HL-60 (cell line): ENCODE measurements around the gene HSDL2.

Experiments used
- CTCF ChIP-seq: IDR thresholded peaks from one replicate; pipeline ENCODE4 v1.5.1; 2011; ENCODE audit warnings: low read length, control low read depth, inconsistent platforms; ENCODE audit not compliant: insufficient read depth
- POLR2AphosphoS5 ChIP-seq: IDR thresholded peaks from 2 replicates; pipeline ENCODE4 v1.6.1; 2012; ENCODE audit warnings: low read depth

- no peak for TF ChIP-seq POLR2AphosphoS5
- TF ChIP-seq CTCF = no peak
Observed at GRCh38 chr9:112487799-112488340, 108.0 kb downstream of the HSDL2 start.
